ENCODE results near the gene TSHZ1. TPM values are rescaled to one million over a fixed set of nuclear protein-coding genes. Genes with fewer than 3 reads are reported as not detected.

Gene TSHZ1
- total RNA-seq, 4 donors from 2014 or later: 17.9 to 41.7 (median 32.2) TPM

- intact Hi-C loops (cut with DNase I): no loop called here
- Histone ChIP-seq H3K4me3 (no peak overlapping the region), H3K27ac (replicated peaks in 1 of 4) (peak overlapping the region in 3 of 4 donors; percentile 20 to 72 (median 63)), H3K4me1 (peaks cover 52 to 93% (median 84%) of the 10 kb centered on the region in 4 donors), H3K36me3 (no peaks in the 10 kb centered on the region), H3K27me3 (no peaks in the 10 kb centered on the region), H3K9me3 (no peaks in the 10 kb centered on the region)
- WGBS: 87% methylated on average over 7 of the region's 7 CpGs
- peak; percentile 37 for DNase-seq (ENCODE audit: extremely low spot score)
- TF ChIP-seq CTCF (IDR thresholded peaks at IDR 0.05): no peak
- TF ChIP-seq POLR2AphosphoS5 (IDR thresholded peaks at IDR 0.05): no peak
- TF ChIP-seq POLR2A (IDR thresholded peaks at IDR 0.05; ENCODE audit: low read depth): no peak
Observed at GRCh38 chr18:75221897-75222296, 11.3 kb downstream of the TSHZ1 start.

- H3K27ac ChIP-seq (replicated peaks in 1 of 4): peak overlapping the region in 3 of 4 donors; percentile 41 to 72 (median 63)
- no peak overlapping the region for H3K4me3 ChIP-seq
- 81% methylated on average over 10 of the region's 10 CpGs for WGBS
- H3K27me3 ChIP-seq: no peaks in the 10 kb centered on the region
- intact Hi-C loops (cut with DNase I): no loop called here
- H3K4me1 ChIP-seq: peaks cover 54 to 93% (median 85%) of the 10 kb centered on the region in 4 donors
- no peaks in the 10 kb centered on the region for H3K9me3 ChIP-seq
- H3K36me3 ChIP-seq: no peaks in the 10 kb centered on the region
- DNase-seq (ENCODE audit: extremely low spot score): no peak
- TF ChIP-seq EP300 (IDR thresholded peaks at IDR 0.05) (no peak), POLR2AphosphoS5 (IDR thresholded peaks at IDR 0.05) (no peak), POLR2A (IDR thresholded peaks at IDR 0.05; ENCODE audit: low read depth) (no peak), CTCF (IDR thresholded peaks at IDR 0.05) (no peak)
Observed at GRCh38 chr18:75222407-75222806, 11.8 kb downstream of the TSHZ1 start.

- Histone ChIP-seq H3K9me3 (no peaks in the 10 kb centered on the region), H3K27ac (replicated peaks in 1 of 4) (peak overlapping the region; percentile 41 to 72 (median 56)), H3K4me1 (peaks cover 57 to 96% (median 88%) of the 10 kb centered on the region in 4 donors), H3K4me3 (no peak overlapping the region), H3K36me3 (no peaks in the 10 kb centered on the region), H3K27me3 (no peaks in the 10 kb centered on the region)
- no peak for DNase-seq (ENCODE audit: extremely low spot score)
- WGBS: 56% methylated on average over 9 of the region's 9 CpGs
- TF ChIP-seq EP300 (IDR thresholded peaks at IDR 0.05) (no peak), POLR2A (IDR thresholded peaks at IDR 0.05; ENCODE audit: low read depth) (no peak), CTCF (IDR thresholded peaks at IDR 0.05) (no peak), POLR2AphosphoS5 (IDR thresholded peaks at IDR 0.05) (no peak)
- intact Hi-C loops (cut with DNase I): no loop called here
Observed at GRCh38 chr18:75223687-75224347, 13.2 kb downstream of the TSHZ1 start.

- Histone ChIP-seq H3K36me3 (no peaks in the 10 kb centered on the region), H3K9me3 (no peaks in the 10 kb centered on the region), H3K4me3 (peak overlapping the region; percentile 25 to 43 (median 38)), H3K27me3 (no peaks in the 10 kb centered on the region), H3K27ac (replicated peaks in 1 of 4) (peak overlapping the region; percentile 55 to 72 (median 63)), H3K4me1 (peaks cover 51 to 88% (median 76%) of the 10 kb centered on the region in 4 donors)
- WGBS: 30% methylated on average over 9 of the region's 11 CpGs
- TF ChIP-seq POLR2AphosphoS5 (IDR thresholded peaks at IDR 0.05) (no peak), CTCF (IDR thresholded peaks at IDR 0.05) (no peak), EP300 (IDR thresholded peaks at IDR 0.05) (no peak), POLR2A (IDR thresholded peaks at IDR 0.05; ENCODE audit: low read depth) (no peak)
- no peak for DNase-seq (ENCODE audit: extremely low spot score)
- intact Hi-C loops (cut with DNase I): no loop called here
Observed at GRCh38 chr18:75226286-75226955, 15.8 kb downstream of the TSHZ1 start.
